Transverse colon (tissue), 3 donors: Measurements from ENCODE around the gene CCS.

Experiments used
- EP300 ChIP-seq: sonication (generic); formaldehyde crosslinking; IDR thresholded peaks from one replicate; pipeline ENCODE4 v1.6.1; 2017; ENCODE audit warnings: antibody characterized with exemption, low read depth
- POLR2A ChIP-seq: fragments of 450-650 bp; IDR thresholded peaks from one replicate; pipeline ENCODE4 v1.6.1; 2016; ENCODE audit warnings: antibody characterized with exemption, mild to moderate bottlenecking, moderate library complexity
- TF ChIP-seq, protein P1 (sequence below), 5 experiments: fragments of 200-600 bp in 3 of 5; fragments of 450-650 bp in 2 of 5; sonication (generic) in 3 of 5; IDR thresholded peaks; 1 replicate in 2 of 5; 2 replicates in 3 of 5; pipeline ENCODE4 v1.5.1; 2016 to 2017; ENCODE audit warnings: antibody characterized with exemption in 5 of 5, inconsistent platforms in 3 of 5, mild to moderate bottlenecking in 2 of 5, moderate library complexity in 1 of 5

DNA sequence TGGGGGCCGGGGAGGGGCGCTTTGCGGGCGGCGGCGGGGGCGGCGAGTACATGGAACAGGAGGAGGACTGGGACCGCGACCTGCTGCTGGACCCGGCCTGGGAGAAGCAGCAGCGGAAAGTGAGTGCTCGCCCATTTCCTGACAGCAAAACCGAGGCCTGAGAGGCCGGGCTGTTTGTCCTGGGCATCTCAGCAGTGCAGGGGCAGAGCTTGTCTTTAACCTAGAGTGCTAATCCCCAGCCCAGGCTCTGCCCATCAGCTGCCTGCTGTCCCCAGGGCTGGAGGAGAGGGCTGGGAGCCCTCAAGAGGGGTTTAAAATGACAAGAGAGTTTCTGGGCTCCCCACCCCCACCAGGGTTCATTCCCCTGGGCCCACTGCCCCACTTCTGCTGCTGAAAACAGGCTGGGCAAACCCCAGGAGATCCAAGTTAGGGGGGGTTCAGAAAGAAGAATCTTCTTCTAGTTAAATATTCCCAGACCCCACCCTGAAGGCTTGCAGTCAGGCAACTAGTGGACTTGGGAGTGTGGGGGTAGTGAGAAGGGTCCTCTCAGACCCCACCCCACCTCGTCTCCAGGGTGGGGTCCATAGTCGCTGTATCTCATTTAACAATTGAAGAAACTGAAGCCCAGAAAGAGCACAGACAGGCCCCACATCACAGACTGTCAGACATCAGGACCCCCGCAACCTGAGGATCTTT, 45.9 kb upstream of the CCS start:
- TF ChIP-seq, protein P1, sequence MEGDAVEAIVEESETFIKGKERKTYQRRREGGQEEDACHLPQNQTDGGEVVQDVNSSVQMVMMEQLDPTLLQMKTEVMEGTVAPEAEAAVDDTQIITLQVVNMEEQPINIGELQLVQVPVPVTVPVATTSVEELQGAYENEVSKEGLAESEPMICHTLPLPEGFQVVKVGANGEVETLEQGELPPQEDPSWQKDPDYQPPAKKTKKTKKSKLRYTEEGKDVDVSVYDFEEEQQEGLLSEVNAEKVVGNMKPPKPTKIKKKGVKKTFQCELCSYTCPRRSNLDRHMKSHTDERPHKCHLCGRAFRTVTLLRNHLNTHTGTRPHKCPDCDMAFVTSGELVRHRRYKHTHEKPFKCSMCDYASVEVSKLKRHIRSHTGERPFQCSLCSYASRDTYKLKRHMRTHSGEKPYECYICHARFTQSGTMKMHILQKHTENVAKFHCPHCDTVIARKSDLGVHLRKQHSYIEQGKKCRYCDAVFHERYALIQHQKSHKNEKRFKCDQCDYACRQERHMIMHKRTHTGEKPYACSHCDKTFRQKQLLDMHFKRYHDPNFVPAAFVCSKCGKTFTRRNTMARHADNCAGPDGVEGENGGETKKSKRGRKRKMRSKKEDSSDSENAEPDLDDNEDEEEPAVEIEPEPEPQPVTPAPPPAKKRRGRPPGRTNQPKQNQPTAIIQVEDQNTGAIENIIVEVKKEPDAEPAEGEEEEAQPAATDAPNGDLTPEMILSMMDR (IDR thresholded peaks at IDR 0.05) = no peak
- TF ChIP-seq EP300 (no peak), POLR2A (no peak)
